Measurements from ENCODE around the gene DLGAP4. TPM values are rescaled to one million over a fixed set of nuclear protein-coding genes. Genes with fewer than 3 reads are reported as not detected.
A peak's percentile ranks its signal among the peaks of the same experiment; 100 is the strongest.

Gene DLGAP4
- polyA plus RNA-seq, 1 donor, result 63.8 TPM

DNA sequence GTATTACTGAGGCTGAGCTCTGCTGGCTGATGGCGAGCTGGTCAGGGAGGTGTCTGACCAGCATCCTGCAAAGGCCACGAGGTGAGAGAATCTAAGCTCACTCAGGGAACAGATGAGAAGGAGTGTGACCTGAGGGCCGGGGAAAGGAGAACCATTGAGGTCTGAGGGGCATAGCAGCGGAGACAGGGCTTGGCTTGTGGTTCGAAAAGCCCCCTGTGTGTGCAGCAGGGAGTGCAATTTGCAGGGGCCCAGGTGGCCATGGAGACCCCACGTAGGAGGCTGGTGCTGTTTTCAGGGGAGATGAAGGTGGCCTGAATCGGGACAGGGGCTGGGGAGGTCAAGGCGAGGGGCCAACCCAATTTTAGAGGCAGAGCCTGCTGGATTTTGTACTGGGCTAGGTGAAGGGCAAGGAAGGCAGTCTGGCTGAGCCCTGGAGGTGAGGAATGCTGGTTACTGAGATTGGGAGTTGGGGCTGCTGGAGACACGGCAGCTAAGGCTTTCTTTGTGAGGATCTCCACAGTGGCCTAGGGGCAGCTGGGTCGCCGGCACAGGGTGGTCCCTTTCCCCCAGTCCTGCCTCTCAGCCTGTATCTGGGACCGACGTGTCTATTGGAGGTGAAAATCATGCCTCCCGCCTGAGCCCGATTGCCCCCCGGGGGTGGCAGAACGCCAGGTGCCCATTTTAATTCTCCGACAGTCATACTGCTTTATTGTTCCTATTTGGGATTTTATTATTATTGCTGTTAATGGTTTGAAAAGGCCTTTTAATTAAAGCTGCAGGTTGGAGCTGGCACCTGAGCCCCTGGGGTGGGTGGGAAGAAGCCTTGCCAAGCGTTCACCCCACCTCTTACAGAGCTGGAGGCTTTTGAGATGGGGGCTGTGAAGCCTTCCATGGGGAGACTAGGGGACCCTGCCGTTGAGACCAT is 28.4 kb downstream of the DLGAP4 start:
- no peak for DNase-seq

DNA sequence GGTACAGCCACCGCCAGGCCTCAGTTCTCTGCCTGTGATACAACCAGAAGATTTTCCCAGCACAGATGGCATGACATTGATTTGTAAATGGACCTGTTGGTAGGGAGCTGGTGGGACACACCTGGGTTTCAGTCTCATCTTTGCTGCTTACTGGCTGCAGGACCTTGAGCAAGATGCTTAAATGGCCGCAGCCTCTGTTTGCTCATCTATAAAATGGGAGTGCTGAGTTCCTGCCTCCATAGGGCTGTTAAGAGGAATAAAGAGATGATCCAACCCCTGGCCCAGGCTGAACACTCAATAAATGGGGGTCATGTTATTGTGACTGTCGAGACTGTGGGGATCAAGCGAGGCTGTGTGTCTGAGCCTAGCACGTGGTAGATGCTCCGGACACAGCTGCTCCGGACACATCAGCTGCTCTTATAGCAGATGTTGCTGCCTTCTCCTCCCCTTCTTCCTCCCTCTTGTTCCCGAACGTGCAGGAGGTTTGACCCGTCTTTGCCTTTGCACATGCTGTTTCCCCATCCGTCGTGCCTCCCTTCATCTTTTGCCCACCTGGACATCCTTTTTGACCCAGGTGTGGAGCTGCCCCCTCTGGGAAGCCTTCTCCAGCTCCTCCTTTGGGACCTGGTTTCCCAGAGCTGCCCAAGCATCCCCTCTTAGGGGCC is 29.2 kb downstream of the DLGAP4 start:
- no peak for DNase-seq

DNA sequence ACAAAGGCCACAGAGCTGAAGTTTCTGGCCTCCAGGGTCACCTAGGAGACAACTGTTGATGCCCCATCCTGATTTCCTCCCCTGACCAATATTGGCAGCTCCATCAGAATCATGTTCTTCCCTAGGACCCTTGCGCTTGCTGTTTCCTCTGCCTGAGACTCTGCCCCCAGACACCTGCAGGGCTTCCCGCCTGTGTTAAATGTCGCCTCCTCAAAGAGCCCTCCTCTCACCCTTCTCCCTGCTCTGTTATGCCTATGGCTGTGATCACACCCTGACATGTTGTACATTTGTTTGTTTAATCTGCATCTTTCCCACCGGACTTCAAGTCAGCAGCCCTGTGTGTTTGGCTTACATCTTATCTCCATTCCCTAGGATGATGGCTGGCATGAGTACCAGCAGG is 30.1 kb downstream of the DLGAP4 start:
- DNase-seq, result no peak

DNA sequence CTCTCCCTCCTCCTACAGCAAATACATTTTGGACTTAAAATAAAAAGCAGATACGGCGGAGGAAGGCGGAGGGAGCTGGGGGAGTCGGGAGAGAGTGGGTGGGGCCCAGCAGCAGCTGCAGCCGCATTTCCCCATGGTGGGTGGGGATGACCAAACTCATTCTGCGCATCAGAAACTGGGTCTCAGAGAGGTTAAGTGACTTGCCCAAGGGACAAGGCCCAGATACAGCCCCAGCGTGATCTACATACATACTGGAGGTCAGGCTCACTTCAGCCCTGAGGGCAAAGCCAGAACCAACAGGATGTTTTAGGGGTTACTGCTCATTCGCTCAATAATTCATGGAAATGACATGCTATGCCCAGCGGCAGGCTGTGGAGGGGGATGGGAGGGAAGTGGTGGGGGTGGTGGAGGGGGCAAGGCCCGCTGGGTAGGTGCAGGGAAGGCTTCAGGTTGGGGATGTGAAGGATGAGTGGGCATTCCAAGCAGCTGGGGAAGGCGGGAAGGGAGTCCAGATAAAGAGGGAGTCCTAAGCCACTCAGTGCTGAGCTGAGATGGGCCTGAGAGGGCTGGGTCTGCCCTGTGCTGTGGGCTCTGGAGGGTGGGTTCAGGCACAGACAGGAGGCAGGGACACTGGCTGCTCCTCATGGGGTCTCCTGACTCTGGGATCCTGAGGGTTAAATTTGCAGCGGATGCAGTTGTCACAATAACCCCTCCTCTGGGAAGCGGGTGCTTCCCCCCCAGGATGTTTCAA is 31.0 kb downstream of the DLGAP4 start:
- DNase-seq, result no peak

DNA sequence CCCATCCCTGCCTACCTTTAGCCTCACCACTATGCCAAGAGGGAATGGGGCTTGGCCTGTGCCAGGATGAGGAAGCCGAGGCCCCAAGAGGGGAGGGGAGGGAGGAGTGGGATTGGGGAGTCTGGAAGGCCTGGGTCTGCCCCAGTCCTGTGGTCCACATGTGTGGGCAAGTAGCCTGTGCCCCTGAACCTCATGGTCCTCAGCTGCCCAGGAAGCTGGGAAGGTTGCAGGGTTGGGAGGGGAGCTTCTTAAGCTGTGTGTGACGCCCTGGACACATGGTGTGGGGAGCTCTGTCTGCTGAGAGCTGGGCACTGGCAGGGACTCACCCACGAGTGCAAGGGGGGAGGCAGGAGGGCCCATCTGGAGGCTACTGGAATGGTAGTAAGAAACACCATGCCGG is 31.7 kb downstream of the DLGAP4 start:
- no peak for DNase-seq

DNA sequence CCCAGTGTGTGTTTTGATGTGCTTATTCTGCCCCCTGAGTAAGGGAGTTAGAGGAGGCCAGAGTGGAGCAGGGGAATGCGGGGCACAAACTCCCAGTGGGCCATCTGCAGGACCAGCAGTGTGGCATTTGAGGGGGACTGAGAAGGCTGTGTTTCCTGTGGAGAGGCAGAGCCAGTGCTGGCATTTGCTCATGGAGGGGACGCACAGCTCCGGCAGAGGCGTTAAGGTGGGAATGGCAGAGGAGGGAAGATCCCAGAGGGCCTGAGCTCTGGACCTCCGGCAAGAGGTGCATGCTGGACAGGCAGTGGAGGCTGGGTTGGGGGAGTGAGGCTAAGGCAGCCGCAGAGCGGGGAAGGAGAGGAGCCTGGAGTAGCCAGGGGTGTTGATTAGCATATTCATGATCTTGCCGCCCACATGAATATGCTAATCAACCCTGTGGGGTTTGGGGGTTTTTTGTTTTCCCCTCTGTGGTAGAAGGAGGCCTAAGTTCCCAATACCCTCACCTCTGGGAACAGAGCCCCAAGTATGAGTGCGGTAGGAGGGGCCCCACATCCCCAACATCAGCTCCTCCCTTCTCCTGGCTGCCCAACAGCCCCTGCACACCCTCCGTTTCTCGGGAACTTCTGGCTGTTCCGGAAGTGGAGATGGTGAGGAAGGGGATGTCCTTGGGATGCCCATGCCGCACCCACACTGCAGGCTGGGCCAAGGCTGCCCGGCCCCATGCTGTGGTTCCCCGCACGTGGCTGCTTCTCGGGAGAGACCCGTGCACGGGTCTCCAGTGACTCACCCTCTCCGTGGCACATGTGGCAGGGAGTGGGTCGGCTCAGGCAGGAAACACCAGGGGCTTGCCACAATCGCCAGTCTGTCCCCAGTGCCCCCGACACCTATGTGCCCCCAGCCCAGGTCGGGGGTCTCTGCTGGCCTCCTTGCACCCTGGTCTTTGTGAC is 33.8 kb downstream of the DLGAP4 start:
- DNase-seq, result no peak

DNA sequence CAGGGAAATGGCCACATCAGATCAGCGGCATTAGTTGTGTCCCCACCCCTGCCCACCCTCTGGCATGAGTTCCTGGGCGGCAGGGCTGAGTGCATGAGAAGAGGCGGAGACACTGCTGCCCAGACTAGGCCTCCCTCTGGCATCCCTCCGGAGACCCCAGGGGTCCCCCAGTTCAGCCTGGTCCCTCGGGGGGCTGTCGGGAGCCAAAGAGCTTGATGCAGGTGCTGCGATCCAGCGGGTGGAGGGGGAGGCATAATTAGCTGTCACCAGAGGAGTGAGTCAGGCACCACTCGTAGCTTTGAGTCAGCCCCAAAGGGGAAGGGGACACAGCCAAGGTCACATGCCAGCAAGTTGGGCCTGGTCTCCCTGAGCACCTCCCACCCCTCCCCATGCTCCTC is 34.5 kb downstream of the DLGAP4 start:
- DNase-seq, result no peak

DNA sequence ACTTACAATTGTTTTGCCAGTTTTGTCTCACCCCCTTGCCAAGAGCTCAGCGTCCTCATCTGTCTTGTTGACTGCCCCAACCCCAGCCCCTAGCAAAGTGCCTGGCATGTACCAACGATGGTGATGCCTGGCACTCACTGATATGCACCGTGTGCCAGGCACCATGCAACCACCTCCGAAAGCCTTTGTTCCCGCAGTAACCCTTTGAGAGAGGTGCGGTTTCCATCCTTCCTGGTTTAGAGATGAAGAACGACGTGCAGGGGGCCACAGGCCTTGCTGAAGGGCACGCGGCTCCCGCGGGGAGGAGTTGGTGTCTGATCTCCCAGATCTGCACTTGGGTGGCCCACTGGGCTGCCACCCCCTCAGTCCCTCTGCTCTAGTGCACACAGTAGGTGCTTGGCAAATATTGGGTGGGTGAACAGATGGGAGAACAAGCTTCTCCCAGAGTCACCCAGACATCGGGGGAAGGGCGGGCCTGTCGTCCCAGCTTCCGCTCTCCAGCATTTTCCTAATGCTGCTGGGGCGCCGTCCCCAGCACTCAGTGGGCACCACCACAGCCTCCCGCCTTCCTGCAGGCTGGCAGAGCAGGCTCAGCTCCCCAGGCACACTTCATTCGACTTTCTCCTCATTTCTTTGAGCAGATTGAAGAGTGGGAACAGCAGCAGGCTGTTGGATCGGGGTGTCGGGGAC is 35.3 kb downstream of the DLGAP4 start:
- no peak for DNase-seq

DNA sequence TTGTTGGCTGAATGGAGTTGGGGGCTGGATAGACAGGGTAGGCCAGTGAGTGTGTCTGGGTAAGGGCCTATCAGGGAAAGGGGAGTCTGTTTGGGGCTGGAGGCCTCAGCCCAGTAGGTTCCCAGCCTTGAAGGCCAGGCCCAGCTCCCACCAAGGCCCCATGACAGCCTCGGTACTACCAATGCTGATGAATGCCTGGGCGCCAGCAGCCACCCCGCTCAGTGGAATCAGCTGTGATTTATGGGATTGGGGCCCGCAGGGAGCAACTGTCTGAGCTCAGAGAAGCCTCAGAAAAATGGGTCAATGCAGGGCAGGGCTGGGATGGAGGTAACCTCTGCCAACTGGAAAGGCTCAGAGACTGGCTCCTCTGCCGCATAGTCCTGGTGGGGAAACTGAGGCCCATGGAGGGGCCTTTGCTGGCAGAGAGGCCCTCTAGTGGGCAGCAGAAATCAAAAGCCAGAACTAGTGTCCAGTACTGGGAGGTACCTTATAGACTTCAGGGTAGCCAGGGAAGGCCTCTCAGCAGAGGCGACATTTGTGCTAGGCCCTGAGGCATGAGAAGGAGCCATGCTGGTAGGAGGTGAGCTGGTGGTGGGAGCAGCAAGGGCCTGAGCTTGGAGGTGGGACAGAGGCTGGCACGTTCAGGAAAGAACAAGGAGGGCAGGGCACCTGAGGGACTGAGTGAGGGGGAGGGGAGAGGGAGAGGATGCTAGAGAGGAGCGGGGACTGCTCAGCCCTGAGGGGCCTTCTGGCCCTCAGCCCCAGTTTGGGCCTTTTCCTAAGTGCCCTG is 36.4 kb downstream of the DLGAP4 start:
- no peak for DNase-seq

DNA sequence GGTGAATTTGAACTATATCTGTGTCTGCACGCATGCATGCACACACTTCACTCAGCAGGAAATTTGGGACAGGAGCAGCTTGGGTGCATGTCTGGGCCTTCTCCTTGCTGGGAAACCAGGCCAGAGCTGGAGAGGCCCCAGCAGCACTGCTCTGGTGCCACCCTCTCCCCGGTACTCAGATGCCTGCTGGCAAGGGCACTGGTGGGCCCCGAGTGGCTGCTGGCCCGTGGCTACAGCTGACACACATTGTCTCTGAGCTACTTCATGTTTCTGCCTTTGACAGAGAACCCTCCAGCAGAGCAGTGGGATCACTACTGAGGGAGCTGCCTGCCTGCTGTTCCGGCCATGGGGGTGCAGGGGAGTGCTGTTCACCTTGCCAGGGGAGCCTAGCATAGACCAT is 37.5 kb downstream of the DLGAP4 start:
- no peak for DNase-seq

DNA sequence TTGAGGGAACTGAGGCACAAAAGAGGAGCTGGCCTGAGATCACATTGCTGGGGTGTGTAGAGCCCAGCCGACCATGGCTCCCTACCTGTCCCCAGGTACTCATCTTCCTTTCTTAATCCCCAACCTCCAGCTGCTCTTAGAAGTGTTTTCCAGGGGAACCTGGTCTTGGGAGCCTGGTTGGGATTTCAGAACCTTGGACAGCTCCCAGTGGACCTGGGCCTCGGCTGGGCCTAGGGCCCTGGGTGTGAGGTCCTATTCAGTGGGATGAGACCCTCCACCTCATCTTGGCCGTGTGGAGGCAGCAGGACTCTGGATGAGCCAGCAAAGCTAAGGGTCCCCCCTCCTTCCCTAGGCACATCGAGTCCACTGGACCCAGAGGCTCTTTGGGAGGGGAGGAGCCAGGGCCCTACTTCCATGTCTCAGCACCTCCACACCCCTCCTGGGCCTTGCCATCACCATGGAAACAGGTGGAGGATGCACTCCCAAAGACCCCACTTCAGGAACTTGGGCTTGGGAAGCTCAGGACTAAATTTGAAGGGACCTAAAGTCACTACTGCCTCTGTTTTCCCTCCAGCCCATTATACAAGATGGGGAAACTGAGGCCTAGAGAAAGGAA is 38.5 kb downstream of the DLGAP4 start:
- DNase-seq, result peak; percentile 62

DNA sequence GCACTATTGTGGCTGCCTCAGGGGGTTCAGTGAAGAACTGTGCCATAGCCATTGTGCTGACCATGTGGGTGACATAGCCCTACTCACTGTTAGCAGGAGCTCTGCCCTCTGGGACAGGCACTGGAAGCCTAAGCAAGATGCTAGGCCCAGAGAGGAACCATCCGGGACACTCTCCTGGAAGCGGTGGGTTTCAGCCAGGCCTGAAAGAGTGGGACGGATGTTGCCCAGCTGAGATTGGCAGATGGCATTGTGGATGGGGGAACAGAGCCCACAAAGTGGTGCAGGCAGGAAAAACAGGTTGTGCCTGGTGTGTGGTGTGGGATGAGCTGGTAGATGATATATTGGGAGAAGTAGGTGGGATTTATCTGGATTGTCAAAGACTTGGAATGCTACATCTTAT is 40.1 kb downstream of the DLGAP4 start:
- no peak for DNase-seq

DNA sequence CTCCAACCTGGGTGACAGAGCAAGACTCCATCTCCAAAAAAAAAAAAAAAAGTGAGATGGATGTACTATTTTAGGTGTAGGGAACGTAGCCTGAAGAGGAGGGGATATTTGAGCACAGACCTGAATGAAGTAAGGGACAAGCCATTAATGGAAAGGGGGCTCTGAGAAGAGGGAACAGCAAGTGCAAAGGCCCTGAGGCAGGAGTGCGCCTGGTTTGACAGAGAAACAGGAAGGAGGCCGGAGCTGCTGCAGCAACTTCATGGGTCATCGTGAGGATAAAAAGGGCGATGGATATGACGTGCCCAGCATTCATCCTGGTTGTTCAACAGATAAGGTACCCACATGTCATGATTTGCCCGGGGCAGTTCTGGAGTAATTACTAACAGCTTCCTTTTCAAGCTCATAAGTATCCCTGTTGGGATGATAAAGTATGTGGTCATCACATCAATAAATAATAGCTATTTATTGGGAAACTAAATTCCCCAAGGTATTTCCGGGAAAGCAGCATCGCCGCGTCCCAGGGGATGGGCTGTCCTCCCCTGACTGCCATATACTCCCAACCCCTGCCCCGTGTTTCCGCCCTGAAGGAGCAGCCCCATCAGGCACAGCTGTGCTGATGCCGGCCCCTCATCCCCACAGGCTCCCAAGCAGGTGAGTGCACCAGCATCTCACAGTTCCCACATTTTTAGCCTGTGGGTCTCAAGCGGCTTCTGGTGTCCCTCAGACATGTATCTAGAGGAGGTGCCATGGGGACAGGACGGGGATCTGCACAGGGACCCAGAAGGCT is 43.4 kb downstream of the DLGAP4 start:
- no peak for DNase-seq

DNA sequence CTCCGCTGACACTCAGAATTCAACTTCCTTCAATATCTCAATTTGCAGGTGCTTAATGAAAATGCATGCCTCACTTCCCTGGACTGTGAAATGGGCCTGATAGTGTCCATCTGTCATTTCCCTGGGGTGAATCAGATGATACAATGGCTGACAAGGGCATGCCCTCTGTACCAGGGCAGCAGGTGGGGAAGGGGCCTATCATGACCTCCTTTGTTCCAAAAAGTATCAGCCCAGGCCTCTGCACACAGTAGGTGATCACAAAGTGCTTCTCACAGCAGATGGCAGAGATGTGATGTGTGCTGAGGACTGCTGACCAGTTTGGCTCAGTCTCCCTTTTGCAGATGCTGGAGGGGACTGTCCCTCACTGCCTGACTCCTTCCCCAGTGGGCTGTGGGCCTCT is 44.3 kb downstream of the DLGAP4 start:
- DNase-seq, result no peak

DNA sequence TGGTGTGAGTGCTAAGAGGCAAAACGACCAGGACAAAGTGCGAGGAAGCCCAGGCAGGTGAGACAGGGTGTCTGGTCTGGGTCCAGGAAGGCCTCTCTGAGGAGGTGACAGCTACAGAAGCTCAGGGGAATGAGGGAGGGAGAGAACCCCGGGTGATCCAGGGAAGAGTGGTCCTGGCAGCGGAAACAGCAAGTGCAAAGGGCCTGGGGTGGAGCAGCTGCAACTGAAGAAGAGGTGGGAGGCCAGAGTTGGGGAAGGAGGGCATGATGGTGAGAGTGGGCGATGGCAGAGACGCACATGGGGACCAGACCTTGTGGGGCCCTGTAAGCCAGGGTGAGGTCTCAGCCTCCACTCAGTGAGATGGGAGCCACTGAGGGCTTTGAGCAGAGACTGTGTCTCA is 45.8 kb downstream of the DLGAP4 start:
- no peak for DNase-seq

DNA sequence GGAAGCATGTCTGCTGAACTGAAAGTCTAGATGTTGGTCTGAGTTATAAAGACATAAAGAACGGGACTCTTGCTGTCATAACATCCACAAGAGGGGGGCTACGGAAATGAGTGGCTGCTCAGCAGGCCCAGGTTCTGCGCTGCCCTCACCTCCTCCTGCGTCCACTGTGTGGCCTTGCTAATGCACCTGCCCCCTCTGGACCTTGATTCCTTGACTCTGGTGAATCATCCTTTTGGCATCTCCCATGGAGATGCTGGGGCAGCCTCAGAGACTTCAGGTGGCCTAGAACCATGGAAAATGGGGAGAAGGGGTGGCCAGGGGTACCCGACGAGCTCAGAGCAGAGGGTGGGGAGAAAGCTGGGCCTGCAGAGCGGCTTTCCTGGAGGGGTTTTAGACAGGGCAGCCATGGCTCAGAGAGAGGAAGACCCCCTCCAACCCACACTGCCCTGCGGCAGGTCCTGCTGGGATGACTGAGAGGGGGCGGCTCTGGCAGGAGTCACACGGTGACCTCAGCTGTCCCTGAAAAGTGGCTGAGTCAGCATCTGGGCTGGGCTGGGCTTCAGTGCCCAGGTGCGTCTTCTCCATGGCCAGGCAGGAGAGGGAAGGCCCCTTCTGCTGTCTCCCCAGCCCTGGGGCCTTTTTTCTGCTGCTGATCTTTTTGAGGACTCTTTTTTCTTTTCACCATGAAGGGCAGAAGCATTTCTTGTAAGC is 46.9 kb downstream of the DLGAP4 start:
- DNase-seq, result no peak

DNA sequence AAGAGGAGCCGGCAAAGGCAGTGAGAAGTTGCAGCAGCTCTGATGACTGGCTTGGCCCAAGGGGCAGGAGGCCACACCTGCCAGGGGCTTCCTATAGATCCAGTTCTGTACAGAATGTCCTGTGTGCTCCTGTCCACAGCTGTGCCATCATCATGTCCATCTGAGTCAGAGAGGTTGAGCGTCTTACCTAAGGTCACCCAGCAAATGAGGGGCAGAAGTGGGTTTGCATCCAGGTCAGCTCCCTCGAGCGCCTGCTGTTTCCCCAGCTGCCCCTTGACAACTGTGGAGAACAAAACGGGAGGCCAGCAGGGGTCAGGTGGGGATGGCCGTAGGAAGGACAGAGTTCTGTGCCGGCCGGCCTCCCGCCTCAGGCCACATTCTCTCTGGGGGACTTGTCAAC is 47.6 kb downstream of the DLGAP4 start:
- DNase-seq, result no peak

DNA sequence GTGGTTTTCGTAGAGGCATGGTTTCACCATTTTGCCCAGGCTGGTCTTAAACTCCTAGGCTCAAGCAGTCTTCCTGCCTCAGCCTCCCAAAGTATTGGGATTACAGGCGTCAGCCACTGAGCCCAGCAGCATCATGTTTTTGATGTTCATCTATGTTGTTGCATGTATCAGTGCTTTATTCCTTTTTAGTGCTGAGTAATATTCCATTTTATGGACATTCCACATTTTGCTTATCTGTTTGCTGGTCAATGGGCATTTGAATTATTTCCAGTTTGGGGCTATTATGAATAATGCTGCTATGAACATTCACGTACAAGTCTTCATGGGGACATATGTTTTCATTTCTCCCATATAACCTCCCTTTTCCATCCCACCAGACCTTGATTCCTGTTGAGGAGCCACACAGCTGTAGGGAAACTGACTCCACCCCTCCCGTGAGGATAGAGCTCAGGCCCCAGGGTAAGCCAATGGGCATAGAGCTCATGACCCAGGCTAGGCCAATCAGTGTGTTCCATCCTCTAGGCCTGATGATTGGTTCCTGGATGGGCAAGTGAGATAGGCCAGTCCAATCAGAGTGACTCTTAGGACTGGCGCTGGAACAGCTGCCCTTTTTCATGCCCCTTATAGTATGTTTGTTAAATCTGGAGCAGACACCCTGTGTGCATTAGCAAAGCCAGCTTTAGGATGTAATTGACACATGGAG is 49.5 kb downstream of the DLGAP4 start:
- DNase-seq, result no peak

All from hindlimb muscle (tissue), 1 donor.